Ascending aorta (tissue), 2 donors: ENCODE data around the gene NRXN3. TPM values are rescaled to one million over a fixed set of nuclear protein-coding genes. Genes with fewer than 3 reads are reported as not detected.

Experiments used
- DNase-seq, 2 donors: peaks; one replicate each; pipeline ENCODE4 v3.0.0-alpha.2; 2019; ENCODE audit warnings: low spot score in 2 of 2
- H3K27ac ChIP-seq, 2 donors: fragments of 200-600 bp; sonication (generic); one replicate each; pipeline ENCODE4 v1.5.1; 2016 to 2017; ENCODE audit warnings: mild to moderate bottlenecking in 1 of 2
- H3K27me3 ChIP-seq: fragments of 200-600 bp; sonication (generic); one replicate; pipeline ENCODE4 v1.5.1; 2017
- H3K36me3 ChIP-seq, 2 donors: fragments of 200-600 bp; sonication (generic); one replicate each; pipeline ENCODE4 v1.5.1; 2016
- H3K4me1 ChIP-seq, 2 donors: fragments of 200-600 bp; sonication (generic); one replicate each; pipeline ENCODE4 v1.5.1; 2016 to 2017; ENCODE audit warnings: mild to moderate bottlenecking in 1 of 2
- H3K4me3 ChIP-seq, 2 donors: fragments of 200-600 bp; sonication (generic); one replicate each; pipeline ENCODE4 v1.5.1; 2016 to 2017; ENCODE audit warnings: mild to moderate bottlenecking in 1 of 2
- H3K9me3 ChIP-seq, 2 donors: fragments of 200-600 bp; sonication (generic); one replicate each; pipeline ENCODE4 v1.5.1; 2016
- intact Hi-C: fragments of 100-400 bp; cut with DNase I; formaldehyde crosslinking; loops from one replicate; pipeline ENCODE4 v1.15.1; 2023
- total RNA-seq: library from RNA; depleted of rRNA; stranded (reverse); fragments of >200 nt; gene quantifications from one replicate; pipeline ENCODE4 v1.1.0, GENCODE V29; 2016
- TF ChIP-seq, protein P1 (sequence below), 3 experiments: fragments of 200-600 bp in 2 of 3; fragments of 450-650 bp in 1 of 3; sonication (generic) in 2 of 3; IDR thresholded peaks; one replicate each; pipeline ENCODE4 v1.5.1; 2016 to 2019; ENCODE audit warnings: antibody characterized with exemption in 3 of 3, mild to moderate bottlenecking in 1 of 3, moderate library complexity in 1 of 3

Gene NRXN3
- total RNA-seq, 1 donor from 2014 or later, result 21.0 TPM

DNA sequence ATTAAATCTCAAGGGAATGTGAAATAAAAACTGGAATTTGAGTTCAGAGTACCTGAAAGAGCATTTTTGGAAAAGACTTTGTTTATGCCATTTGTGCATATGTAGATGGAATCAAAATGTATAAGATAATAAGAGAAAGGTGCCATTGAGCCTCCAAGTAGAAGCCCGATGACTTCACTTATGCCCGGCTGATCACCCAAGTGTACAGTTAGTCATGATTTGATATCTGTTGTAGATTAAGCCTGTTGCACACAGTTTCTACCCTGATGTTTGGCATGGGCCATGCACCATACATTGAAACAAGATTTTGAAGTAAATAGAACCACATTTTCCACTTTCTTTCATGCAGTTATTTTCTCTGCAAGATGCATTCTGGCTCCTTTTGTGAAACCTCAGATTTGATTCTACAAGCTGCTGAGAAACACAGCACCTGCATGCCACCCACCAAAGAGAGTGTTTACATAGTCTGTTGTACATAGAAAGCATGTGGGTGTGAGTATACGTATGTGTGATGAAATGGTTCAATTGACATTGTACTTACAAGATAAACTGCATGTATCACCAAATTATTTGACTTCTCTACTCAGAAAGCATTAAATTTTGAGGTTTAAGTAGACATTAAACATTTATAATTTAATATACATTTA is 1268.6 kb downstream of the NRXN3 start:
- TF ChIP-seq, protein P1, sequence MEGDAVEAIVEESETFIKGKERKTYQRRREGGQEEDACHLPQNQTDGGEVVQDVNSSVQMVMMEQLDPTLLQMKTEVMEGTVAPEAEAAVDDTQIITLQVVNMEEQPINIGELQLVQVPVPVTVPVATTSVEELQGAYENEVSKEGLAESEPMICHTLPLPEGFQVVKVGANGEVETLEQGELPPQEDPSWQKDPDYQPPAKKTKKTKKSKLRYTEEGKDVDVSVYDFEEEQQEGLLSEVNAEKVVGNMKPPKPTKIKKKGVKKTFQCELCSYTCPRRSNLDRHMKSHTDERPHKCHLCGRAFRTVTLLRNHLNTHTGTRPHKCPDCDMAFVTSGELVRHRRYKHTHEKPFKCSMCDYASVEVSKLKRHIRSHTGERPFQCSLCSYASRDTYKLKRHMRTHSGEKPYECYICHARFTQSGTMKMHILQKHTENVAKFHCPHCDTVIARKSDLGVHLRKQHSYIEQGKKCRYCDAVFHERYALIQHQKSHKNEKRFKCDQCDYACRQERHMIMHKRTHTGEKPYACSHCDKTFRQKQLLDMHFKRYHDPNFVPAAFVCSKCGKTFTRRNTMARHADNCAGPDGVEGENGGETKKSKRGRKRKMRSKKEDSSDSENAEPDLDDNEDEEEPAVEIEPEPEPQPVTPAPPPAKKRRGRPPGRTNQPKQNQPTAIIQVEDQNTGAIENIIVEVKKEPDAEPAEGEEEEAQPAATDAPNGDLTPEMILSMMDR (IDR thresholded peaks at IDR 0.05), result no peak
- intact Hi-C loops, result no loop called here

GRCh38 chr14:79442786-79443185 is 1272.6 kb downstream of the NRXN3 start:
- no peak overlapping the region for H3K27ac ChIP-seq
- intact Hi-C loops, result no loop called here
- H3K27me3 ChIP-seq, result no peaks in the 10 kb centered on the region
- no peaks in the 10 kb centered on the region for H3K36me3 ChIP-seq
- H3K4me1 ChIP-seq, result no peaks in the 10 kb centered on the region
- no peak for DNase-seq
- no peak overlapping the region for H3K4me3 ChIP-seq
- no peaks in the 10 kb centered on the region for H3K9me3 ChIP-seq
- TF ChIP-seq, protein P1 (IDR thresholded peaks at IDR 0.05), result no peak

More for the DNA sequence above, 1268.6 kb downstream of the NRXN3 start:
- H3K27ac ChIP-seq, result no peak overlapping the region
- no peak for DNase-seq
- H3K27me3 ChIP-seq, result no peaks in the 10 kb centered on the region
- H3K9me3 ChIP-seq, result no peaks in the 10 kb centered on the region
- H3K4me1 ChIP-seq, result no peaks in the 10 kb centered on the region
- no peaks in the 10 kb centered on the region for H3K36me3 ChIP-seq
- no peak overlapping the region for H3K4me3 ChIP-seq

DNA sequence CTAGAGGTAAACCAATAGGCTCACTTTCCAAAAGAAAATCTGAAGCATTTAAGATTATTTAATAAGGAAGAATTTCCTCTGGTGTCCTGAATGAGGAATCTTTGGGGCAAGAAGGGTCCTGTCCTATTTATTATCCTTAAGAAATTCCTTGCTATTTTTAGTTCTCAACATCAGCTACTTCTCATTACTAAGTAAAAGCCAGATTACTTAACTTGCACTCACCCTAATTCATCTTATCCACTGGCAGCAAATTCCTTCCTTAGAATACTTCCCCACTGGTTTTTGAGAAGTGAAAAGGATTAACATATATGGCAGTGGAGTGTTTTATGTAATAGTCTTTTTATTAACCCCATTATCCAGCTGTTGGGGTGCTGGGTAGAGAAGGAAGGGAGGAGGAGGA is 1273.4 kb downstream of the NRXN3 start:
- Histone ChIP-seq H3K36me3 (no peaks in the 10 kb centered on the region), H3K9me3 (no peaks in the 10 kb centered on the region), H3K27me3 (no peaks in the 10 kb centered on the region), H3K4me1 (no peaks in the 10 kb centered on the region), H3K4me3 (no peak overlapping the region), H3K27ac (no peak overlapping the region)
- no peak for DNase-seq
- TF ChIP-seq, protein P1 (IDR thresholded peaks at IDR 0.05), result no peak
- intact Hi-C loops, result no loop called here

GRCh38 chr14:79448960-79449359 is 1278.8 kb downstream of the NRXN3 start:
- H3K27ac ChIP-seq, result no peak overlapping the region
- no peak overlapping the region for H3K4me3 ChIP-seq
- TF ChIP-seq, protein P1 (IDR thresholded peaks at IDR 0.05), result no peak
- intact Hi-C loops, result no loop called here
- no peaks in the 10 kb centered on the region for H3K36me3 ChIP-seq
- no peaks in the 10 kb centered on the region for H3K27me3 ChIP-seq
- no peaks in the 10 kb centered on the region for H3K4me1 ChIP-seq
- DNase-seq, result no peak
- no peaks in the 10 kb centered on the region for H3K9me3 ChIP-seq

GRCh38 chr14:79451601-79452000 is 1281.4 kb downstream of the NRXN3 start:
- Histone ChIP-seq H3K27ac (no peak overlapping the region), H3K4me1 (no peaks in the 10 kb centered on the region), H3K9me3 (no peaks in the 10 kb centered on the region), H3K27me3 (no peaks in the 10 kb centered on the region), H3K4me3 (no peak overlapping the region), H3K36me3 (no peaks in the 10 kb centered on the region)
- TF ChIP-seq, protein P1 (IDR thresholded peaks at IDR 0.05), result no peak
- no peak for DNase-seq
- intact Hi-C loops, result no loop called here

DNA sequence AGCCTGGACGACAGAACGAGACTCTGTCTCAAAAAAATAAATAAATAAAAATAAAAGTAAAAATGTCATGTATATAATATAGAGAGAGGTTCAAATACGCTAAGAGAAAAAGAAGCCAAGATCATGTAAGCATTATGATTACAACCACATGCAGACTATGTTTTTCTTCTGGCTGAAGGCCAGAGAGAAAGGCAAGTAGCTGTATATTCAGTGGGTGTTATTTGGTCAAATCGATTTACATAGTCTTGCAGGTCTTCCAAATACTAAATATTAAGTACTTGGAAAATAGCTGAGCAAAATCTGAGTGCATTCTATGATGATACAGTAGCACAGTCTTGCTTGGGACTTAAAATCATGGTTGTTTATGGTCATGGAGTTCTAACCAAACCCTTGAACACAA is 1283.1 kb downstream of the NRXN3 start:
- Histone ChIP-seq H3K27me3 (no peaks in the 10 kb centered on the region), H3K27ac (no peak overlapping the region), H3K36me3 (no peaks in the 10 kb centered on the region), H3K9me3 (no peaks in the 10 kb centered on the region), H3K4me1 (no peaks in the 10 kb centered on the region), H3K4me3 (no peak overlapping the region)
- TF ChIP-seq, protein P1 (IDR thresholded peaks at IDR 0.05), result no peak
- no peak for DNase-seq
- intact Hi-C loops, result no loop called here
